Measurements from ENCODE around the gene PROZ.

PROZ gene

GRCh38 chr13:113141601-113141970 lies 16.9 kb upstream of the PROZ start:
- no peak for DNase-seq (ENCODE audit: low read depth in 2 of 2)

GRCh38 chr13:113142876-113143275 lies 15.6 kb upstream of the PROZ start:
- DNase-seq (ENCODE audit: low read depth in 2 of 2) = no peak

- DNase-seq (ENCODE audit: low read depth in 2 of 2) = no peak
Measured at GRCh38 chr13:113143466-113144254, 14.8 kb upstream of the PROZ start.

- no peak for DNase-seq (ENCODE audit: low read depth in 2 of 2)
Measured at GRCh38 chr13:113144255-113144629, 14.2 kb upstream of the PROZ start.

GRCh38 chr13:113145496-113145895 lies 13.0 kb upstream of the PROZ start:
- peak in 1 of 2 donors; percentile 39 for DNase-seq (ENCODE audit: low read depth in 2 of 2)

GRCh38 chr13:113145911-113146598 lies 12.4 kb upstream of the PROZ start:
- DNase-seq (ENCODE audit: low read depth in 2 of 2) = no peak

- no peak for DNase-seq (ENCODE audit: low read depth in 2 of 2)
Measured at GRCh38 chr13:113146750-113147149, 11.7 kb upstream of the PROZ start.

- no peak for DNase-seq (ENCODE audit: low read depth in 2 of 2)
Measured at GRCh38 chr13:113147206-113147605, 11.2 kb upstream of the PROZ start.

- DNase-seq (ENCODE audit: low read depth in 2 of 2) = no peak
Measured at GRCh38 chr13:113148407-113148806, 10.0 kb upstream of the PROZ start.

- DNase-seq (ENCODE audit: low read depth in 2 of 2) = no peak
Measured at GRCh38 chr13:113148940-113149503, 9.4 kb upstream of the PROZ start.

- DNase-seq (ENCODE audit: low read depth in 2 of 2) = no peak
Measured at GRCh38 chr13:113149711-113150549, 8.5 kb upstream of the PROZ start.

- no peak for DNase-seq (ENCODE audit: low read depth in 2 of 2)
Measured at GRCh38 chr13:113150550-113151365, 7.7 kb upstream of the PROZ start.

- no peak for DNase-seq (ENCODE audit: low read depth in 2 of 2)
Measured at GRCh38 chr13:113151745-113152690, 6.4 kb upstream of the PROZ start.

GRCh38 chr13:113152691-113152983 lies 5.8 kb upstream of the PROZ start:
- no peak for DNase-seq (ENCODE audit: low read depth in 2 of 2)

- no peak for DNase-seq (ENCODE audit: low read depth in 2 of 2)
Measured at GRCh38 chr13:113152984-113153809, 5.3 kb upstream of the PROZ start.

GRCh38 chr13:113153810-113154748 lies 4.4 kb upstream of the PROZ start:
- DNase-seq (ENCODE audit: low read depth in 2 of 2) = peak; percentile 40 to 50

GRCh38 chr13:113155201-113155600 lies 3.2 kb upstream of the PROZ start:
- DNase-seq (ENCODE audit: low read depth in 2 of 2) = no peak

- no peak for DNase-seq (ENCODE audit: low read depth in 2 of 2)
Measured at GRCh38 chr13:113155982-113156655, 2.3 kb upstream of the PROZ start.
